WI38 (cell line): ENCODE measurements around the gene NCKAP1.
A peak's percentile ranks its signal among the peaks of the same experiment; 100 is the strongest.

Source experiments
- H3K4me3 ChIP-seq: 2 replicates; pipeline ENCODE4 v1.5.1; 2011; ENCODE audit warnings: low read depth, mild to moderate bottlenecking, control low read depth, low read length
- TF ChIP-seq, protein P1 (sequence below): IDR thresholded peaks from 2 replicates; pipeline ENCODE4 v1.5.1; 2012; ENCODE audit warnings: low read depth, mild to moderate bottlenecking, control low read depth, low read length

The NCKAP1 gene

DNA sequence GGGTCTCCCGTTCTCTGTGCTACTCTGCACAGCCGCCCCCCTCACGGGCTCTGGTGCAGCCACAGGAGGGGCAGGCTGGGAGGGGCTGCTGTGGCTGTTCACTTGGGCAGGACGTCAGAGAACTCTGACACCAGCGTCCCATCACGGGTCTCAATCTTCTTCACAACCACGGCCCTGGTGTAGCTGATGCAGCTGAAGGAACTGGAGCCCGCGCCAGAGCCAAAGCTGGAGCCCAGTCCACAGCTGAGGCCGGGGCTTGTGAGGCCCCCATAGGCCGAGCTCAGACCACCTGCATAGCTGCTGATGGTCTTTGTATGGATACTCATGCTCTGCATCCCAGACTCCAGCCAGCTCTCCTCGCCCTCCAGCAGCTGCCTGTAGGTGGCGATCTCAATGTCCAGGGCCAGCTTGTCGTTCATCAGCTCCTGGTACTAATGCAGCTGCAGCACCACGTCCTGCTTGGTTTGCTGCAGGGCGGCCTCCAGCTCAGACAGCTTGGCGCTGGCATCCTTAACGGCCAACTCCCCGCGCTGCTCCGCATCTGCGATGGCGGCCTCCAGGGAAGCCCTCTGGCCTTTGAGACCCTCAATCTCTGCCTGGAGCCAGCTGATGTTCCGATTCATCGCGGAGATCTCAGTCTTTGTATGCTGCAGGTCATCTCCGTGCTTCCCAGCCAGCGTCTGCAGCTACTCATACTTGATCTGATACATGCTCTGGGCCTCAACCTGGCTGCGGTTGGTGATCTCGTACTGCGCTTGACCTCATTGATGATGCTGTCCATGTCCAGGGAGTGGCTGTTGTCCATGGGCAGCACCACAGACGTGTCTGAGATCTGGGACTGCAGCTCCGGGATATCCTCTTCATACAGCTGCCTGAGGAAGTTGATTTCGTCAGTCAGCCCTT, 32.9 kb upstream of the NCKAP1 start:
- H3K4me3 ChIP-seq: no peak overlapping the region
- TF ChIP-seq, protein P1, sequence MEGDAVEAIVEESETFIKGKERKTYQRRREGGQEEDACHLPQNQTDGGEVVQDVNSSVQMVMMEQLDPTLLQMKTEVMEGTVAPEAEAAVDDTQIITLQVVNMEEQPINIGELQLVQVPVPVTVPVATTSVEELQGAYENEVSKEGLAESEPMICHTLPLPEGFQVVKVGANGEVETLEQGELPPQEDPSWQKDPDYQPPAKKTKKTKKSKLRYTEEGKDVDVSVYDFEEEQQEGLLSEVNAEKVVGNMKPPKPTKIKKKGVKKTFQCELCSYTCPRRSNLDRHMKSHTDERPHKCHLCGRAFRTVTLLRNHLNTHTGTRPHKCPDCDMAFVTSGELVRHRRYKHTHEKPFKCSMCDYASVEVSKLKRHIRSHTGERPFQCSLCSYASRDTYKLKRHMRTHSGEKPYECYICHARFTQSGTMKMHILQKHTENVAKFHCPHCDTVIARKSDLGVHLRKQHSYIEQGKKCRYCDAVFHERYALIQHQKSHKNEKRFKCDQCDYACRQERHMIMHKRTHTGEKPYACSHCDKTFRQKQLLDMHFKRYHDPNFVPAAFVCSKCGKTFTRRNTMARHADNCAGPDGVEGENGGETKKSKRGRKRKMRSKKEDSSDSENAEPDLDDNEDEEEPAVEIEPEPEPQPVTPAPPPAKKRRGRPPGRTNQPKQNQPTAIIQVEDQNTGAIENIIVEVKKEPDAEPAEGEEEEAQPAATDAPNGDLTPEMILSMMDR: peak; percentile 55

DNA sequence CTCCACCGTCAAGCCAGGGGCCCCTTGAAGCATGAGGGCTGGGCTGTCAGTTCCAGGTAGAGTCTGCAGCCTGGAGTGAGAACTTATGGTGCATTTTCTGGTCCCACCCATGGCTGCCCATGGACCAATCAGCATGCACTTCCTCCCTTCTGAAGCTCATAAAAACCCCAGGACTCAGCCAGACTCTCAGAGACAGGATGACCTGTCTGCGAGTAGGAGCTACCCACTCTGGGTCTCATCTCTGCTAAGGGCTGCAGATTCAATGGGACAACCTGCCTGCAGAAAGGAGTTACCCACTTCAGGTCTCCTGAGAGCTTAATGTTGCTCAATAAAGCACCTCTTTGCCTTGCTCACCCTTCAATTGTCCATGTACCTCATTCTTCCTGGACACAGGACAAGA, 30.9 kb upstream of the NCKAP1 start:
- TF ChIP-seq, protein P1: no peak
- no peak overlapping the region for H3K4me3 ChIP-seq

DNA sequence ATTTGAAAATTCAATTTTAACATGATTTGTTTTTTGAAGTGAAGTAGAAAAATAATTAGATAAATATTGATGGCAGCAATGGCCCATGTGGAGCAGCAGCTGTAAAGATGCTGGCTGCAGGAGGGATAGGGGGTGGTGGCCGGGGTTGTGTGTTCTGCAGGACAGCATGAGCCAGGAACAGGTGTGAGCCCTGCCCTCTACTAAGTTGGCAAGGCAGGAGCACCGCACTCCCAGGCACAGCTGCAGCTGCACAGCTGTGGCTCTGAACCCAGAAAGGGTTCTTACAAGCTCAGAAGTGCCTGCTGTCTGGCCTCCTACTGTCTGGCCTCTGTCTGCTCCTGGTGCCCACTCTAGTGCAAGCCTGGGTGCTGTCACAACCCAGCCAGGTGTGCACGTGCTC, 30.3 kb upstream of the NCKAP1 start:
- TF ChIP-seq, protein P1: no peak
- H3K4me3 ChIP-seq: no peak overlapping the region

DNA sequence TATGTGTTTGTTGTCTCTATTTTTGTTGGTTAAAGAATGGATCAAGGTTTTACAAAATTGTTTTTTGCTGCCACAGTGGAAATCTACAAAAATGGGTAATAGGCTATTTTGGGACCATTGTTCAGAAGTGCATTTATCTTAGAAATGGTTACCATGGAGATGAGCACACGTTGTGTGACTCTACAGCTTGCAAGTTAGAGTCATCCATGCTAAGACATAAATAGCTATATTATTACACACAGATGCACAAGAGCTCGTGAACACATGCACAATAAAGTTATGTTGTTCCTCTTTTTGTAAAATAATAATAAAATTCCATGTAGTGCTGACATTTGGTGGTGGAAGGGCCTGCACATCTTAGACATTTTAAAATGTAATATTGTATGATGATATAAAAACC, 24.8 kb upstream of the NCKAP1 start:
- TF ChIP-seq, protein P1: no peak

DNA sequence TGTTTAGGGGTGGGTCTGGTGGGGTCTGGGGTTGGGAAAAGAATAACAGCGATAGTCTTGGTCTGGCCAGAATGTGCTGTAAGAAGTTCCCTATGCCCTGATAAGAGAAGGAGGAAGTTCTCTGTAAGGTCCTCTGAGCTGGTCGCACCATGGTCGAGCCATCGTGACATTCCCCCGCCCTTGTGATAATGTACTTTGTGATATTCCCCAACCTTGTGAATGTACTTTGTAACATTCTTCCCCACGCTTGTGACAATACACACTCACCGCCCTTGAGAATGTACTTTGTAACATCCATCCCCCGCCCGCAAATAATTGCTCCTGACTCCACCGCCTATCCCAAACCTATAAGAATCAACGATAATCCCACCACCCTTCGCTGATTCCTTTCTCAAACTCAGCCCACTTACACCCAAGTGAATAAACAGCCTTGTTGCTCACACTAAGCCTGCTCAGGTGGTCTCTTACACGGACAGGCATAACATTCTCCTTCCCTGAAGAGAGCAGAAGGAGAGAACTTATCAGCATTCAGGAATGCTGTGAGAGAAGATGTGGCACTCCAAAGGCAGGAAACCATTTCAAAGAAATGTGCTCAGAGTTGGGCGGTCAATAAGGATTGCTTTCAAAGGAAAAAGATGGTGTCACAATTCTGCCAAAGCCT, 22.4 kb upstream of the NCKAP1 start:
- TF ChIP-seq, protein P1: no peak
- H3K4me3 ChIP-seq: no peak overlapping the region

More for the DNA sequence above, 24.8 kb upstream of the NCKAP1 start:
- H3K4me3 ChIP-seq: no peak overlapping the region

DNA sequence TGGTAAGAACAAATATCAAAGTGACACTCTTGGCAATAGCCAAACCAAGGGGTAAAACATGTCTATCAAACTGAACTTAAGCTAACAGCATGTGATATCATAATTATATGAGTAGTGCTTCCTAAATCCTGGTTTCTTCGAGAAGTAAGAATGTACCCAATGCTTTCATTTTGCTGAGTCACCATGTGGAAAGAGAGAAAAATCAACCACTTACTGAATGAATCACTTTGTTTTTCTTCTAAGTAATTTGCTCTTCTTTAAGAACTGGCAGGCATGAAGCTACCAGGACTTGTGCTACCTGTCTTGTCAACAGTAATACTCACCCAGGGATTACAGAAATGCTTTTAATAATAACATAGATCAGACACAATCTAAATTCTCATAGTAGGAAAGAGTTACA, 21.3 kb upstream of the NCKAP1 start:
- H3K4me3 ChIP-seq: no peak overlapping the region
- TF ChIP-seq, protein P1: no peak
